ENCODE measurements around the gene PPT2. TPM values are rescaled to one million over a fixed set of nuclear protein-coding genes. Genes with fewer than 3 reads are reported as not detected.
A peak's percentile ranks its signal among the peaks of the same experiment; 100 is the strongest.
"Not testable (repeated sequence)": the region's sequence is repeated elsewhere in the genome, so short reads cannot be mapped to it uniquely, and the experiment has no call there.

PPT2 gene
- polyA plus RNA-seq, 1 donor, result 31.0 TPM

DNA sequence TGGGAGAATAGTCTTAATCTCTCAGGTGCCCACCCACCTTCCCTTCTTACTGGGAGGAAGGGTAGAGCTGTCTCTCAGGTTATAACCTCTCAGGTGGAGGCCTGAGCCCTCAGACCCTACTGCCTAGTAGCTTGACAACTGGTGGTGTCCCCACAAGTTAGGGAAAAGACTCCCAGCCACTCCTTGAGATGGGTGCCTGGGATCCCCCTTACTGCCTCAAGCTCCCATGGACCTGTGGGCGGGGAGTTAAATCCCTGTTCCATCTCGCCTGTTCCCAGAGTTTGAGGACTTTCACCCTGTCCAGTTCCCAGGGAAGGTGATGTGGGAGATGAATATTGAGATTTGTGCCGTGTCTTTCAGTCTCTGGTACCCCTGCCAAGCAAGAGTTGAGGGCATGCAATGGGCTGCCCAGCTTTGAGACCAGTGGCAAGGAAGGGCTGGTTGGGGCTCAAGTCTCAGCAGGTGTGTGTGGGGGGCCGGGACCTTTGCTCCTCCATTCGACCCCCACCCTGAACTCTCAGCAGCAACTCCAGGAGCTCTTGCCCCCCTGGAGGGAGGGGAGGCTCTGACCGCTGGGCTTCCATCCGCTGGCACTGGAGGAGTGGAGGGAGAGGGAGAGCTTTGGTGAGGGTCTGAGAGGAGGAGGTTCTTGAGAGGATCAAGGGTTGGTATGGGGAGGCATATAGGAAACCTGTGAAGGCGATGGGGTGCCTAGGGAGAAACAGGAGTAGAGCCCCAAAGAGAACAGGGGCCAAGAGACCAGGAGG, 37.2 kb downstream of the PPT2 start:
- Histone ChIP-seq H3K36me3 (ENCODE audit: control insufficient read depth, insufficient read depth, low read length) (peaks cover 21% of the 10 kb centered on the region), H3K4me1 (ENCODE audit: control insufficient read depth, insufficient read depth, low read length) (peaks cover 37% of the 10 kb centered on the region), H3K27ac (ENCODE audit: low read length) (peak overlapping the region; percentile 99), H3K9me3 (ENCODE audit: control insufficient read depth, low read depth, low read length) (no peaks in the 10 kb centered on the region), H3K4me3 (ENCODE audit: low read length) (peak overlapping the region; percentile 88), H3K27me3 (ENCODE audit: control insufficient read depth, insufficient read depth, low read length) (no peaks in the 10 kb centered on the region)
- peak in 1 of 2 donors; percentile 64 for DNase-seq
- WGBS (ENCODE audit: insufficient coverage, low lambda C conversion rate), result 40% methylated on average over 1 of the region's 8 CpGs

DNA sequence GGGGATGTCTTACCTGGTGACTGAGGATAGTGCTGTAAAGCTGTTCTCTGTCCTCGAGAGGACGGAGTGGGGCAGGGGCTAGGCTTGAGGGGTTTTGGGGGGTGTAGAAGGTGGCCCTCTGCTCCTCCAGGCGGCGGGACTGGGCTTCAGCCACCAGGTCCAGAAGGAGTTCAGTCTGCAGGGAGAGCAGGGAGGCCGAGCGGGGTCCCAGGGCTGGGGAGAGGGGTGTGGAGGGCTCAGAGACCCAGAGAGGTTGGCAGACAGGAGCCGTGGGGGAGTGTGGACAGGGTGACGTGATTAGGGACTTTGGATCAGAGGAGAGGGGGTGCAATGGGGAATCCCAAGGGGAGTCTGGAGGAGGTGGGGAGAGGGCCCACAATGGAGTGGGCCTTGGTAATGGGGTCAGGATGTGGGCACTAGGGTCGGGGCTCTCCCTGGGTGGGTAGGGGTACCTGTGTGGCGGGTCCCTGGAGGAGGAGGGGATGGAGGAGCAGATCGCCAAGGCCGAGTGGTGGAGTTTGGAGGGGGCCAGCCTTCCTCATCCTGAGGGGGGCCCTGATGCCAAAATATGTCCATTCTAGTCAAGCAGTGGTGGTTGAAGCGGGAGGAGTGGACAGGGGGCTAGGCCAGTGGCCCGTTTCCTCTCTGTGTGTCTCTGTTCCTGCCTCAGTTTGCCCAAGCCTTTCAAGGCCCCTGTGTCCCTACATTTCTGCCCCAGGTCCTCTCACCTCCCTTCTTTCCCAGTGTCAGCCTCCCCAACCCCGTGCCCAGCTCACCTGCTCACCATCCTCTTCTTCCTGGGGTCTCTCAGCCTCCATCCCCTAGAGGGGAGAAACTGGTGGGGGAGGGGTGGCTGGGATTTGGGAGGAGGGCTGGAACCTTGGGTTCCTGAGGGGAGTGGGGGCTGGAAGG, 38.0 kb downstream of the PPT2 start:
- Histone ChIP-seq H3K27me3 (ENCODE audit: control insufficient read depth, insufficient read depth, low read length) (no peaks in the 10 kb centered on the region), H3K4me1 (ENCODE audit: control insufficient read depth, insufficient read depth, low read length) (peaks cover 41% of the 10 kb centered on the region), H3K4me3 (ENCODE audit: low read length) (peak overlapping the region; percentile 88), H3K36me3 (ENCODE audit: control insufficient read depth, insufficient read depth, low read length) (peaks cover 12% of the 10 kb centered on the region), H3K27ac (ENCODE audit: low read length) (peak overlapping the region; percentile 99), H3K9me3 (ENCODE audit: control insufficient read depth, low read depth, low read length) (no peaks in the 10 kb centered on the region)
- DNase-seq, result peak in 1 of 2 donors; percentile 34
- WGBS (ENCODE audit: insufficient coverage, low lambda C conversion rate), result no CpG with 5 or more reads among the region's 15 CpGs

DNA sequence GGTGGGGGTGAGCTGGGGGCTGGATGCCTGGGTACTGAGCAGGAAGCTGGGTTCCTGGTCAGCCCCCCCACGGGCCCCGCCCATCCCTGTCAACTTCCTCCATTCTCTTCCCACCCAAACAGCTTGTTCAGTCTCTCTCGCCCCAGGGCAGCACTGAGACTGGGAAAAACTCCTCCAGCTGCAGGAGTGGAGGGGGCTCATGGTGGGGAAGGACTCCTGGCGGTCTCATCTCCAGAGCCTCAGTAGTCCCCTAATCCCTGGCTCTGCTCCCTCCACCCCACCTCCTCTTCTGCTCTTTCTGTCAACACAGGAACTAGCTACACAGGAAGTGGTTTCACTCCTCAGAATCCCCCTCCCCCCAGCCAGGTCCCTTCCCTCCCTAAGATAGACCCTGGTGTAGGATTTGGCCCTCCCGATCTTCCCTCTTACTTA, 38.7 kb downstream of the PPT2 start, which contains the start of gene GPSM3:
GPSM3 (minus strand) TSS at position 36 of the 432 bp plus-strand sequence. CDS start 130 bp downstream, outside the sequence.
- no peaks in the 10 kb centered on the region for H3K27me3 ChIP-seq (ENCODE audit: control insufficient read depth, insufficient read depth, low read length)
- DNase-seq, result peak; percentile 38 to 69
- H3K9me3 ChIP-seq (ENCODE audit: control insufficient read depth, low read depth, low read length), result no peaks in the 10 kb centered on the region
- no CpG with 5 or more reads among the region's 5 CpGs for WGBS (ENCODE audit: insufficient coverage, low lambda C conversion rate)
- peak within 1 kb of the TSS; percentile 99 for H3K27ac ChIP-seq (ENCODE audit: low read length)
- peaks cover 6% of the 10 kb centered on the region for H3K36me3 ChIP-seq (ENCODE audit: control insufficient read depth, insufficient read depth, low read length)
- H3K4me1 ChIP-seq (ENCODE audit: control insufficient read depth, insufficient read depth, low read length), result peaks cover 39% of the 10 kb centered on the region
- peak within 1 kb of the TSS; percentile 88 for H3K4me3 ChIP-seq (ENCODE audit: low read length)

DNA sequence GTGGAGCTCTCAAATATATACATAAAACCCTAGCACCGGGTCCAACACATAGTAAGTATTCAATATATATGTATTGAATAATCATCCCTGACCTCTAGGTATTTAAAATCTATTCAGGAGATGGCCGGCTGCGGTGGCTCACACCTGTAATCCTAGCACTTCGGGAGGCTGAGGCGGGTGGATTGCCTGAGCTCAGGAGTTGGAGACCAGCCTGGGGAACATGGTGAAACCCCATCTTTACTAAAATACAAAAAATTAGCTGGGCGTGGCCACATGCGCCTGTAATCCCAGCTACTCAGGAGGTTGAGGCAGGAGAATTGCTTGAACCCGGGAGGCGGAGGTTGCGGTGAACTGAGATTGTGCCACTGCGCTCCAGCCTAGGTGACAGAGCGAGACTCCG, 39.2 kb downstream of the PPT2 start:
- Histone ChIP-seq H3K27ac (ENCODE audit: low read length) (peak overlapping the region; percentile 99), H3K4me1 (ENCODE audit: control insufficient read depth, insufficient read depth, low read length) (peaks cover 39% of the 10 kb centered on the region)
- not testable (repeated sequence) for H3K27me3 ChIP-seq (ENCODE audit: control insufficient read depth, insufficient read depth, low read length); H3K36me3 ChIP-seq (ENCODE audit: control insufficient read depth, insufficient read depth, low read length); DNase-seq; H3K4me3 ChIP-seq (ENCODE audit: low read length); H3K9me3 ChIP-seq (ENCODE audit: control insufficient read depth, low read depth, low read length)
- WGBS (ENCODE audit: insufficient coverage, low lambda C conversion rate), result 91% methylated on average over 4 of the region's 13 CpGs

DNA sequence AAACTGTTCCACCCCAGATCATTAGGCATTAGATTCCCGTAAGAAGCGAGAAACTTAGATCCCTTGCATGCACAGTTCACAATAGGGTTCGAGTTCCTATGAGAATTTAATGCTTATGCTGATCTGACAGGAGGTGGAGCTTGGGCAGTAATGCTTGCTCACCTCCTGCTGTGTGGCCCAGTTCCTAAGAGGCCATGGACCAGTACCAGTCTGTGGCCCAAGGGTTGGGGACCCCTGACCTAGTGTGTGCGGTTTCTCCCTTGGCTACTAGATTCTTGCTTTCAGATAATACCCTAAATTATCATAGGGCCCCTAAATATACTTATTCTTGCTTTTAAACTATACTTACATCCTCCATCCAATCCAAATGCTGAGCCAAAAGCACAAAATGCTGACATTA, 40.4 kb downstream of the PPT2 start:
- no peaks in the 10 kb centered on the region for H3K36me3 ChIP-seq (ENCODE audit: control insufficient read depth, insufficient read depth, low read length)
- H3K4me1 ChIP-seq (ENCODE audit: control insufficient read depth, insufficient read depth, low read length), result peaks cover 39% of the 10 kb centered on the region
- peak overlapping the region; percentile 85 for H3K27ac ChIP-seq (ENCODE audit: low read length)
- no peak overlapping the region for H3K4me3 ChIP-seq (ENCODE audit: low read length)
- no peaks in the 10 kb centered on the region for H3K9me3 ChIP-seq (ENCODE audit: control insufficient read depth, low read depth, low read length)
- no CpG with 5 or more reads among the region's 4 CpGs for WGBS (ENCODE audit: insufficient coverage, low lambda C conversion rate)
- no peaks in the 10 kb centered on the region for H3K27me3 ChIP-seq (ENCODE audit: control insufficient read depth, insufficient read depth, low read length)
- no peak for DNase-seq

DNA sequence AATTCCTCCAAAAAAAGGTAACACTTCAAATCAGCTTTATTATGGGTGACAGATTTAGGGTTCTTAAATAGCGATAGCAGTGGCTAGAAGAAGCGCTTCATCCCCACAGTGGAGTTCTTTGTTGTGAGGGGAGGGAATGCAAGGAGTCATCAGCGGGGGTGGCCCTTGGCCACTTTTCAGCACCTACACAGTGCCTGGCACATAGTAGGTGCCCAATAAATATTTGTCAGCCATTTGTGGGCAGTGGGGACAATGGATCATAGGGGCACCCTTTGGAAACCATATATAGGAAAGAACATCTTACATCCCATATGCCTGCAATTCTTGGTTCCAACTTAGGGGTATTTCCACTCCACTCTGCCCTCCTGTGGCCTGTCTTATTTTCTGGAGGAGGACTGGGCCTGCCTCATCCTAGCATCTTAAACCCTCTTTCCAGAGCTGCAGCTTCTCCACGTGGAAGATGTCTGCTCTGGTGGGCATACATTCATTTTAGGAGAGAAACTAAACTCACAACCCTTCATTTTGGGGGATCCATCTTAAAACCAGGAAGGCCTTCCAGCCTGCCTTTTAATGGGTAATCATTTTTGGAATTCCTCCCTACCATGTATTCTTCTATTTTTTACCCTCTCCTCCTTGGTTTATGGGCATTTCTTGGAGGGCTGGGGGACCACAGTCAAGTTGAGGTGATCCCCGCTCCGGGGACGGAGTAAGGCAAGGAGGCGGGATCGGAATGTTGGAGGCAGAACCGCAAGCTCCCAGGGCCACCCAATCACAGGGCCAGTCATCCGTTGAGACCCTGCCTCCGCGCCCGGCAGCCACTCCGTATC, 41.1 kb downstream of the PPT2 start:
- Histone ChIP-seq H3K27me3 (ENCODE audit: control insufficient read depth, insufficient read depth, low read length) (no peaks in the 10 kb centered on the region), H3K4me1 (ENCODE audit: control insufficient read depth, insufficient read depth, low read length) (peaks cover 39% of the 10 kb centered on the region), H3K27ac (ENCODE audit: low read length) (peak overlapping the region; percentile 85), H3K9me3 (ENCODE audit: control insufficient read depth, low read depth, low read length) (no peaks in the 10 kb centered on the region), H3K4me3 (ENCODE audit: low read length) (peak overlapping the region; percentile 40), H3K36me3 (ENCODE audit: control insufficient read depth, insufficient read depth, low read length) (no peaks in the 10 kb centered on the region)
- no CpG with 5 or more reads among the region's 15 CpGs for WGBS (ENCODE audit: insufficient coverage, low lambda C conversion rate)
- peak in 1 of 2 donors; percentile 67 for DNase-seq

DNA sequence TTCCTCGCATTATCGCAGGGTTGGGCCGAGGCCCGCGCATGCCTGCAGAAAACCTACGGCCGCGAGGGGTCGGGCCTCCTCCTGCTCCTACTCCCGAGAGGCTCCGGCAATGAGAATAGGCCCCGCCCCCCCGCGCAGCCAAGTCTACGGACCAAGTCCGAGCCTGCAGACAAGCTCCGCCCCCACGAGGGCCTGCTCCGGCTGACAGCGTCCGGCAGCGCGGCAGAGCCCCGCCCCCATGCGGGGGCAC, 41.6 kb downstream of the PPT2 start:
- Histone ChIP-seq H3K9me3 (ENCODE audit: control insufficient read depth, low read depth, low read length) (no peaks in the 10 kb centered on the region), H3K4me3 (ENCODE audit: low read length) (peak overlapping the region; percentile 99), H3K36me3 (ENCODE audit: control insufficient read depth, insufficient read depth, low read length) (no peaks in the 10 kb centered on the region), H3K4me1 (ENCODE audit: control insufficient read depth, insufficient read depth, low read length) (peaks cover 37% of the 10 kb centered on the region), H3K27ac (ENCODE audit: low read length) (peak overlapping the region; percentile 100), H3K27me3 (ENCODE audit: control insufficient read depth, insufficient read depth, low read length) (no peaks in the 10 kb centered on the region)
- DNase-seq, result peak; percentile 100
- no CpG with 5 or more reads among the region's 25 CpGs for WGBS (ENCODE audit: insufficient coverage, low lambda C conversion rate)

DNA sequence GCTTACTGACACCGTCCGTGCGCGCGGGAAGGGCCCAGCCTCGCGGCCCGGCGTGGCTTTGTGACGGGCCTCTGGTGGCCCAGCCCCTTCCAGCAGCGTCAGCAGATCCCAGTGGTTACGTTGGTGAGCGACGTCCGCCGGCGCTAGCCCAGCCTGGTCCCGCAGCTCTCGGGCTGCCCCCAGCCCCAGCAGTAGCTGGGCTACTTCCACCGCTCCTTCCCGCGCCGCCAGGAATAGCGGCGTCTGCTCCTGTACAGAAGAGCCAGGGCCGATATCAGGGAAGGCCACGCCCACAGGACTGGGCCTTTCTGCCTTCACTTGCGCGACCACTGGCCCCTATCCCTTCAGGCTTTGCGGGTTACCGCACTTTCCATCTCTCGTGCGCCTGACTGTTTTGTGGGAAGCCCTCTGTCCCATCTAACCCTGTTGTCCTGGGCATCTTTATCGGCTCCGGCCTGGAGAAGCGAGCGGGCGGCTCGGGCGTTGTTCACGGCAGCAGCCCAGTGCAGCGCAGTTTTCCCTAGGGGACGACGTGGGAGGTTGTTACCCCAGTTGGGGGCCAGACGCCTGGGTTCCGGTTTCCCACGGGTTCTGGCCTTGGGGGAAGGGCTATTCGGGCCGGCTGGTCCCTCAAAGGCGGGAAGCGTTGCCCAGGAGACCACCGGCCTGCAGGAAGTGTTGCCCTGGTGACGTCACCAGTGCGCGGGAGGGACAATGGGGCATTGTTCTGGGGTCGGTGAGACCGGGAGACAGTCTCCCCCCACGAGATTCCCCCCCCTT, 42.2 kb downstream of the PPT2 start:
- H3K4me3 ChIP-seq (ENCODE audit: low read length), result peak overlapping the region; percentile 99
- peak overlapping the region; percentile 100 for H3K27ac ChIP-seq (ENCODE audit: low read length)
- no peaks in the 10 kb centered on the region for H3K27me3 ChIP-seq (ENCODE audit: control insufficient read depth, insufficient read depth, low read length)
- DNase-seq, result peak; percentile 91 to 92
- no peaks in the 10 kb centered on the region for H3K9me3 ChIP-seq (ENCODE audit: control insufficient read depth, low read depth, low read length)
- WGBS (ENCODE audit: insufficient coverage, low lambda C conversion rate), result no CpG with 5 or more reads among the region's 58 CpGs
- peaks cover 33% of the 10 kb centered on the region for H3K4me1 ChIP-seq (ENCODE audit: control insufficient read depth, insufficient read depth, low read length)
- no peaks in the 10 kb centered on the region for H3K36me3 ChIP-seq (ENCODE audit: control insufficient read depth, insufficient read depth, low read length)

DNA sequence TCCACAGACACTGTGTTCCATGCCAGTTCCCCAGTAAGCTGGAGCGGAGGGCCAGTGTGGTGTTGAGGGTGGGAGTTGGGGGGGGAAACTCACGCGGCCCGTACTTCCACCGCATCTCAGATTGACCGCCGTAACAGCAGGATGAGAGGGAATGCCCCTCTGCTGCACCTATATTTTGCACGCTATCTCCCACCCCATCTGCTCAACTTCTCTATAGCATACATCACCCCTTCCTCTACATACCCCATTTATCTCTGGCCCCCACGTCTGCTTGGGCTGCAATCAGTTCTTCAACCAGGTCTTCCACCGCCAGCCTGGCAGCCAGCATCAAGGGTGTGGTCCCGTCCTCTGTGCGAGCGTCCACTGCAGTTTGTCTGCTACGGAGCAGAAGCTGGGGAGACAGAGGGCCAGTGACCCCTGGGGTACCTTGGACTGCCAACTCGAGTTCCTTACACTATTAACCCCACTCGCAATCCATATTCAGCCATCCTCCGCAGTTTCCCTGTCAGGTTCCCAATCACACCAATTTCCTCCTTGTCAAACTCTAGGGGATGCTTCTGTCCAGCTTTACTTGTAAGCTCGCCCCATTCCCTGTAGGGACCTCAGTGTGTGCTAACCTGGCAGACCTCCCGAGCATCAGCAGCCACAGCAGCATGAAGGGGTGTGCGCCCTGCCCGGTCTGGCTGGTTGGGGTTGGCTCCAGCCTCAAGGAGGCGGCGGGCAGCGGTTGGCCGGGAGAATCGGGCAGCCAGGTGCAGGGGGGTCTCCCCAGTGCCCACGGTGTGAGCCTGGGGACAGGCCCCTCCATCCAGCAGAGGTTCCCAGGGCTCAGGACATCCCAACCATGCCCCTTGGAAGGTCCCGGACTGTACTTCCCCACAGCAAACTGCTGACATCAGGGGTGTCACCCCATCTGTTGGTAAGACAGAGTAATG, 43.0 kb downstream of the PPT2 start:
- WGBS (ENCODE audit: insufficient coverage, low lambda C conversion rate), result no CpG with 5 or more reads among the region's 28 CpGs
- Histone ChIP-seq H3K4me1 (ENCODE audit: control insufficient read depth, insufficient read depth, low read length) (peaks cover 25% of the 10 kb centered on the region), H3K36me3 (ENCODE audit: control insufficient read depth, insufficient read depth, low read length) (no peaks in the 10 kb centered on the region), H3K27me3 (ENCODE audit: control insufficient read depth, insufficient read depth, low read length) (no peaks in the 10 kb centered on the region), H3K9me3 (ENCODE audit: control insufficient read depth, low read depth, low read length) (no peaks in the 10 kb centered on the region), H3K27ac (ENCODE audit: low read length) (peak overlapping the region; percentile 100), H3K4me3 (ENCODE audit: low read length) (peak overlapping the region; percentile 99)
- peak in 1 of 2 donors; percentile 61 for DNase-seq
